ENCODE results near the gene SLC34A1. TPM values are rescaled to one million over a fixed set of nuclear protein-coding genes. Genes with fewer than 3 reads are reported as not detected.

SLC34A1 gene
- total RNA-seq, 2 donors from 2014 or later = not detected

- Histone ChIP-seq H3K27ac (peak overlapping the region; percentile 41), H3K9ac (ENCODE audit: low read depth in 2 of 2, low read length in 2 of 2) (peak overlapping the region in 1 of 2 donors; percentile 9), H3K27me3 (no peaks in the 10 kb centered on the region), H3K36me3 (peaks cover 13% of the 10 kb centered on the region), H3K4me1 (peaks cover 7% of the 10 kb centered on the region), H3K9me3 (no peaks in the 10 kb centered on the region), H3K4me3 (no peak overlapping the region)
- no peak for DNase-seq
- intact Hi-C loops (cut with DNase I) = no loop called here
- TF ChIP-seq, protein P1, sequence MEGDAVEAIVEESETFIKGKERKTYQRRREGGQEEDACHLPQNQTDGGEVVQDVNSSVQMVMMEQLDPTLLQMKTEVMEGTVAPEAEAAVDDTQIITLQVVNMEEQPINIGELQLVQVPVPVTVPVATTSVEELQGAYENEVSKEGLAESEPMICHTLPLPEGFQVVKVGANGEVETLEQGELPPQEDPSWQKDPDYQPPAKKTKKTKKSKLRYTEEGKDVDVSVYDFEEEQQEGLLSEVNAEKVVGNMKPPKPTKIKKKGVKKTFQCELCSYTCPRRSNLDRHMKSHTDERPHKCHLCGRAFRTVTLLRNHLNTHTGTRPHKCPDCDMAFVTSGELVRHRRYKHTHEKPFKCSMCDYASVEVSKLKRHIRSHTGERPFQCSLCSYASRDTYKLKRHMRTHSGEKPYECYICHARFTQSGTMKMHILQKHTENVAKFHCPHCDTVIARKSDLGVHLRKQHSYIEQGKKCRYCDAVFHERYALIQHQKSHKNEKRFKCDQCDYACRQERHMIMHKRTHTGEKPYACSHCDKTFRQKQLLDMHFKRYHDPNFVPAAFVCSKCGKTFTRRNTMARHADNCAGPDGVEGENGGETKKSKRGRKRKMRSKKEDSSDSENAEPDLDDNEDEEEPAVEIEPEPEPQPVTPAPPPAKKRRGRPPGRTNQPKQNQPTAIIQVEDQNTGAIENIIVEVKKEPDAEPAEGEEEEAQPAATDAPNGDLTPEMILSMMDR (IDR thresholded peaks at IDR 0.05) = no peak
Measured at GRCh38 chr5:177430140-177430951, 46.1 kb downstream of the SLC34A1 start.

- H3K9ac ChIP-seq (ENCODE audit: low read depth in 2 of 2, low read length in 2 of 2) = peak overlapping the region; percentile 9 to 45
- peak overlapping the region; percentile 41 for H3K27ac ChIP-seq
- H3K4me3 ChIP-seq = no peak overlapping the region
- H3K9me3 ChIP-seq = no peaks in the 10 kb centered on the region
- peaks cover 19% of the 10 kb centered on the region for H3K36me3 ChIP-seq
- DNase-seq = no peak
- intact Hi-C loops (cut with DNase I) = no loop called here
- TF ChIP-seq, protein P1 (IDR thresholded peaks at IDR 0.05) = no peak
- H3K27me3 ChIP-seq = no peaks in the 10 kb centered on the region
- H3K4me1 ChIP-seq = peaks cover 4% of the 10 kb centered on the region
Measured at GRCh38 chr5:177430972-177431316, 46.7 kb downstream of the SLC34A1 start.

DNA sequence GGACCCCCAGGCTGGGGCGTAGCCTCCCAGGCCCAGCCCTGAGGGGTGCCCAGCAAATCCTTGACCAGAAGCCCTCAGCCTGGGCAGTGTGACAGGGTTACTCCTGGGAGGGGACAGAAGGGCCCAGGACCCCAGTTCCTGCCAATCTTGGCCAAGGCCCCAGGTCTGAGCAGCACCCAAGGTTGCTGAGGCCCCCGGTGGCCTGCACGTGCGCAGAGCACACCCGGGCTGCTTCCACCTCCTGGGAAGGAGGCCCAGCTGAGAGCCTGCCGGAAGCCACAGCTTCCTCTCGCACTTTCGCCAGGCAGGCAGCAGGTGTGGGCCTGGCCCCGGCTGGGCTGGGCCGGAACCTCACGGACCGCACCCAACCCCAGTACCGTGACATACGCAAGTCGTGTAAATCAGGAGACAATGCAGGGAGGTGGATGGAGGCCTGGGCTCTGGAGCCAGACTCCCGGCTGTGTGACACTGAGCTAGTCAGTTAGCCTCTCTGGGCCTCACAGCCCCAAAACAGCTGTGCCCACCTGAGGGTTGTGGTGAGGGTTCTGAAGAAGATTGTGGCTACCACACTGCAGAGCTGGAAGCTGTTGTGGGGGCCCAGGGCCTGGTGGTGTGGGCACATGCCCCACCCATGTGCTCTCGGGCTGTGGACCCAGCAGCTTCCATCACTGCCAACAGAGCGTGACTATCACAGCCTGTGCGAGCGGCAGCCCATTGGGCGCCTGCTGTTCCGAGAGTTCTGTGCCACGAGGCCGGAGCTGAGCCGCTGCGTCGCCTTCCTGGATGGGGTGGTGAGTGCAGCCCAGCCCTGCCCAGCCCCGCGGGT lies 47.3 kb downstream of the SLC34A1 start:
- H3K4me3 ChIP-seq = peak overlapping the region; percentile 5
- H3K36me3 ChIP-seq = peaks cover 20% of the 10 kb centered on the region
- intact Hi-C loops (cut with DNase I) = no loop called here
- H3K9me3 ChIP-seq = no peaks in the 10 kb centered on the region
- no peaks in the 10 kb centered on the region for H3K27me3 ChIP-seq
- H3K9ac ChIP-seq (ENCODE audit: low read depth in 2 of 2, low read length in 2 of 2) = peak overlapping the region; percentile 9 to 45
- peaks cover 4% of the 10 kb centered on the region for H3K4me1 ChIP-seq
- TF ChIP-seq, protein P1 (IDR thresholded peaks at IDR 0.05) = no peak
- H3K27ac ChIP-seq = peak overlapping the region; percentile 41
- DNase-seq = no peak

DNA sequence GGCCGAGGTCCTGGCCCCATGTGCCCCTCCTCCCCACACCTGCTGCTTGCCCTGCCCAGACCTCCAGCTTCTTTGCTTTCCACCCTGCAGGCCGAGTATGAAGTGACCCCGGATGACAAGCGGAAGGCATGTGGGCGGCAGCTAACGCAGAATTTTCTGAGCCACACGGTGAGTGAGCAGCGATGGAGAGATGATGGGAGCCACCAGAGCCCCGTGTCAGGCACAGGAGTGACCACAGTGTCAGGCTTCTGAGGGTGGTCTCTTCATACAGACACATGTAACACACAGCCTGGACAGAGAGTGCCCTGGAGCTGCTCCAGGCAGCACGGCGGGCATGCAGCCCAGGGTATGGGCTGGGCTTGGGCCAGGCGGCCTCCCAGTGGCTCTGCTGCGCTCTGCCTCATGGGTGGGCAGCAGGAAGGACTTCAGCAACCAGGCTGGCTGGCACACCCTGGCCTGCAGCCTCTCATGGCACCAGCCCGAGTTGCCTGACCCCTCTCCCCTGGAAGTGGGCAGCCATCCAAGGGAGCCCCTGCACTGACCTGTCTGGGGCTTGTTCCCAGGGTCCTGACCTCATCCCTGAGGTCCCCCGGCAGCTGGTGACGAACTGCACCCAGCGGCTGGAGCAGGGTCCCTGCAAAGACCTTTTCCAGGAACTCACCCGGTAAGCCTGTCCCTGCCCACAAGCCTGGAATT lies 48.1 kb downstream of the SLC34A1 start:
- Histone ChIP-seq H3K4me1 (peaks cover 4% of the 10 kb centered on the region), H3K9me3 (no peaks in the 10 kb centered on the region), H3K36me3 (peaks cover 20% of the 10 kb centered on the region), H3K4me3 (no peak overlapping the region), H3K27ac (peak overlapping the region; percentile 41), H3K27me3 (no peaks in the 10 kb centered on the region), H3K9ac (ENCODE audit: low read depth in 2 of 2, low read length in 2 of 2) (peak overlapping the region in 1 of 2 donors; percentile 27)
- TF ChIP-seq, protein P1 (IDR thresholded peaks at IDR 0.05) = no peak
- intact Hi-C loops (cut with DNase I) = no loop called here
- DNase-seq = no peak

Data from colonic mucosa (tissue), 4 donors.